HG03354 (cell line): ENCODE results near the gene AMN.
"Not testable (repeated sequence)": the region's sequence is repeated elsewhere in the genome, so short reads cannot be mapped to it uniquely, and the experiment has no call there.

Experiments used
- ATAC-seq: cut with Tn5 transposase; IDR thresholded peaks from one replicate; pipeline ENCODE4 v1.9.1; 2021; ENCODE audit warnings: mild to moderate bottlenecking; ENCODE audit not compliant: unreplicated experiment, poor library complexity, severe bottlenecking

The AMN gene

GRCh38 chr14:102926104-102926503, 3.6 kb downstream of the AMN start:
- no peak for ATAC-seq

GRCh38 chr14:102926840-102927239, 4.4 kb downstream of the AMN start:
- not testable (repeated sequence) for ATAC-seq

- no peak for ATAC-seq
Observed at GRCh38 chr14:102927346-102927877, 4.9 kb downstream of the AMN start.

- peak; percentile 15 for ATAC-seq
Observed at GRCh38 chr14:102927878-102928411, 5.5 kb downstream of the AMN start.

GRCh38 chr14:102928412-102929240, 6.2 kb downstream of the AMN start:
- ATAC-seq, result peak; percentile 71

- ATAC-seq, result no peak
Observed at GRCh38 chr14:102929241-102930137, 7.0 kb downstream of the AMN start.

GRCh38 chr14:102930138-102930752, 7.8 kb downstream of the AMN start:
- no peak for ATAC-seq

- ATAC-seq, result no peak
Observed at GRCh38 chr14:102930753-102931579, 8.5 kb downstream of the AMN start.

GRCh38 chr14:102931580-102932285, 9.3 kb downstream of the AMN start:
- no peak for ATAC-seq

- ATAC-seq, result no peak
Observed at GRCh38 chr14:102932484-102933248, 10.2 kb downstream of the AMN start.

GRCh38 chr14:102933618-102934231, 11.3 kb downstream of the AMN start:
- ATAC-seq, result no peak

- ATAC-seq, result no peak
Observed at GRCh38 chr14:102935756-102936155, 13.3 kb downstream of the AMN start.

- ATAC-seq, result no peak
Observed at GRCh38 chr14:102937331-102938175, 15.1 kb downstream of the AMN start.

- no peak for ATAC-seq
Observed at GRCh38 chr14:102938191-102938590, 15.7 kb downstream of the AMN start.

- no peak for ATAC-seq
Observed at GRCh38 chr14:102939329-102939728, 16.9 kb downstream of the AMN start.

GRCh38 chr14:102939820-102940561, 17.5 kb downstream of the AMN start:
- ATAC-seq, result no peak
